HG02981 (cell line): ENCODE measurements around the gene XXYLT1.
"Not testable (repeated sequence)": the region's sequence is repeated elsewhere in the genome, so short reads cannot be mapped to it uniquely, and the experiment has no call there.

Experiments
- ATAC-seq: cut with Tn5 transposase; IDR thresholded peaks from one replicate; pipeline ENCODE4 v1.9.1; 2021; ENCODE audit warnings: mild to moderate bottlenecking, moderate library complexity; ENCODE audit not compliant: unreplicated experiment

Gene XXYLT1

GRCh38 chr3:195187609-195188425 lies 83.1 kb downstream of the XXYLT1 start:
- no peak for ATAC-seq

DNA sequence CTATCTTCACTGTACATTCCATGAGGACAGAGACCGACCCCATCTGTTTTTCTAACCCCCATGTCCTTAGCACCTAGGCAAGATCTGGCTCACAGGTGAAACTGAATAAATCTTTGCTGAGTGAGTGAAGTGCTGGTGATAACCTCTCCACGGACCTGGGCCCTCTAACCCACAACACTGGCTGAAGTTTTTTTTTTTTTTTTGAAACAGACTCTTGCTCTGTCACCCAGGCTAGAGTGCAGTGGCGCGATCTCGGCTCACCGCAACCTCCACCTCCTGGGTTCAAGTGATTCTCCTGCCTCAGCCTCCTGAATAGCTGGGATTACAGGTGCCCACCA lies 84.3 kb downstream of the XXYLT1 start:
- ATAC-seq, result not testable (repeated sequence)

GRCh38 chr3:195186041-195186709 lies 84.8 kb downstream of the XXYLT1 start:
- no peak for ATAC-seq

DNA sequence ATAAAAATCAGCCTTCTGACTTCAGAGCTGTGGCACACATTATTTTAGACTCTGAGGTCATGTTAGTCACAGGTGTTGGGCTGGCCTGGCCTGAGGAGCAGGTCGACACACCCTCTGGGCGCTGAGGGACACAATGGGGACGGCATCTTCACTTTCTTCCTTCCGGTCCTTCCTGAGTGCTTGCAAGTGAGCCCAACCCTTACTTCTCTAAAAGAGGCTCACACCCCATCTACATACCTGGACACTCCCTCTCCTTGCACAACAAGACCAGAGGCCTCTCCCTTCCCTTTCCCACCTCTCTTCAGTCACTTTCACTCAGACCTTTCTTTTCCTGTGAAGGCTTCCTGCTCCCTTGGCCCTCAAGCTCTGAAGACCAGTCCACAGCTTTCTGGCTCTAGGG lies 85.4 kb downstream of the XXYLT1 start:
- ATAC-seq, result no peak

DNA sequence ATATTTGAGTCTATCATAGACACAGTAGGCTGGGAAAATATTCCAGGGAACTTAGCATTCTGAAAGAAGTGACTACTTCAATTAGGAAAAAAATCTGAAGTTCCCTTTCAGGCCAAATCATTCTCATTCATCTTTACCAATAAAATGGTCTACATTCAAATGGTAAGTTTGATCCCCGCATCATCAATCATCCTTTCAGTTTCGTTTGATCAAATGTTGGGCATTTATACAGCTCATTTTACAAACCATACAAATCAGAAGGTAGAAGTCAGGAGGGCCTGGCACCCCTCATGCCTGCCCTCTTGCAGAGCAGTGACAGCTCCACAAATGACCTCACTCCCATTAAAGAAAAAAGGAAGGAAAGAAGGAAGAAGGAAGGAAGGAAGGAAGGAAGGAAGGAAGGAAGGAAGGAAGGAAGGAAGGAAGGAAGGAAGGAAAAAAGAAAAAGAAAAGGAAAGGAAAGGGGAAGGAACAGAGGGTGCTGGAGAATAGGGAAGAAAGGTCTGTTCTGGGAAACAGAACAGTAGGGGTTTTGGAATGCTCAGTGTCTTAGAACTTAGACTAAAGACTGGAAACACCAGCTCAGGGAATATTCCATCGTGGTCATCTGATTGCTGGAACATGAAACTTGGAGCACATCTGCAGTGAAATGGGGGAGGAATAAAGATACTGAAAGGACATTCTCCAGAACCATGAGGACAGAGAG lies 86.1 kb downstream of the XXYLT1 start:
- no peak for ATAC-seq

DNA sequence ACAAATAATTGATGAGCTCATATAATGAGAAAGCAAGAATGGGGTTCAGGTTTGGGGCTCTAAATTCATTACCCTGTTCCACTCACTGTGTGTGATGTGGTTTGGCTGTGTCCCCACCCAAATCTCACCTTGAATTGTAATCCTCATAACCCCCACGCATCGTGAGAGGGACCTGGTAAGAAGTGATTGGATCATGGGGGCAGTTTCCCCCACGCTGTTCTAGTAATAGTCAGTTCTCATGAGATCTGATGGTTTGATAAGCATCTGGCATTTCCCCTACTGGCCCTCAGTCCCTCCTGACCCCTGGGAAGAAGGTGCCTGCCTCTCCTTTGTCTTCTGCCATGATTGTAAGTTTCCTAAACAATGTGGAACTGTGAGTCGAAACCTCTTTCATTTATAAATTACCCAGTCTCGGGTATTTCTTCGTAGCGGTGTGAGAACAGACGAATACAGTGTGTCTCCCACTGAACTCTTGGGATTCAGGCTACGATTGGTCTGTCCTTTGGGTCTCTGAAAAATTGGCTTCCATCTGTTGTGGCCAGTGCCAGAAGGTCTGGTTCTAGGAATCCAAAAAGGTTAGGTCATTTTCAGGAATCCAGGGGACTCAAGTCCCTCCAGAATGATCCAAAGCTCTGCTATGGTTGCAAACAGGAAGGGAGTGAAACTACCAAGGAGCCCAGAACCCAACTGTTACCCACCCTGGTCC lies 87.7 kb downstream of the XXYLT1 start:
- ATAC-seq, result no peak

- no peak for ATAC-seq
Observed at GRCh38 chr3:195182470-195182795, 88.5 kb downstream of the XXYLT1 start.

DNA sequence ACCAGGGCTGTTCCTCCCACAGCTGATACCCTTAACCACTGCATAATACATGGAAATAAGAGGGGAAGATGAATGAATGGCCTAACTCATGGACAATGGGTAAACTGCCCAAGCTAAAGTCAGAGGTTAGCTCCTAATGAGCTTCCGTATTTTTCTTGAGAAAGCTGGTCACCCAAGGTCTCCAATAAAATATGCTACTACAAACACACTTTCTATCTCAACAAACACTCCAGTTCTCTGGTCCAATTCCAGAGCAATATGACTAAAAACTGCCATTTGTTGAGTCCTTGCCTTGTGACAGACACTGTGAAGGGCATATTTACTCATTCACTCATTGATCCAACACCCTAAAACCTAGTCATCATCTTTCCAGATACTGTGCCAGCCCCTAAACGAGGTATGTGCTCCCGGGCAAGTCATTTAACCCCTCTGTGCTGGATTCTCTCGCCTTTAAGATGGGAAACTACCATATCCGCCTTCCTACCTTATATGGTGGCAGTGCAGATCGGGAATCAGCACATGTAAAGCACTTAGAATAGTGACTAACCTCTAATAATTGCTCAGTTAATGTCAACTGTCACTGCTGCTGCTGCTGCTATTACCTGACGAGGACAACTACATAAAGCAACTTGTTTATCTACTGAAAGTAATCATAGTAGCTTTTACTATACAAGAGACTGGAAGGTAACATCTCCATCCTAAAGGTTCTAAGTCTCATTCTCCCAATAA lies 89.1 kb downstream of the XXYLT1 start:
- no peak for ATAC-seq

DNA sequence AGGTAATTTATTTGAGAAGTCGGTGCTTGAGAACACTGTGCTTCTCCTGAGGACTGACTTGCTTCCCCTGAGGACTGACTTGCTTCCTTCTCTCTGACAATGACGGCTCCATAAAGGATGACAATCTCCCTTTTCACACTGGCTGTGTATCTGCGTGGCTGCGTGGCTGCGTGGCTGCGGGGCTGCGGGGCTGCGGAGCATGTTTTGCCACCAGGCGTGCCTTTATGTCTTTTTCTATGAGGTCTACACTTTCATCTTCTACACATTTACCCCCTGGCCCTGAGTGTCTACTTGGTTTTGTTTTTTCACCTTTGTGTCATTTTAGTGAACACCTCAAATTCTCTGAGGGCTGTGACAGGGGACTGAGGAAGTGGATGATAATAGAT lies 89.9 kb downstream of the XXYLT1 start:
- no peak for ATAC-seq

DNA sequence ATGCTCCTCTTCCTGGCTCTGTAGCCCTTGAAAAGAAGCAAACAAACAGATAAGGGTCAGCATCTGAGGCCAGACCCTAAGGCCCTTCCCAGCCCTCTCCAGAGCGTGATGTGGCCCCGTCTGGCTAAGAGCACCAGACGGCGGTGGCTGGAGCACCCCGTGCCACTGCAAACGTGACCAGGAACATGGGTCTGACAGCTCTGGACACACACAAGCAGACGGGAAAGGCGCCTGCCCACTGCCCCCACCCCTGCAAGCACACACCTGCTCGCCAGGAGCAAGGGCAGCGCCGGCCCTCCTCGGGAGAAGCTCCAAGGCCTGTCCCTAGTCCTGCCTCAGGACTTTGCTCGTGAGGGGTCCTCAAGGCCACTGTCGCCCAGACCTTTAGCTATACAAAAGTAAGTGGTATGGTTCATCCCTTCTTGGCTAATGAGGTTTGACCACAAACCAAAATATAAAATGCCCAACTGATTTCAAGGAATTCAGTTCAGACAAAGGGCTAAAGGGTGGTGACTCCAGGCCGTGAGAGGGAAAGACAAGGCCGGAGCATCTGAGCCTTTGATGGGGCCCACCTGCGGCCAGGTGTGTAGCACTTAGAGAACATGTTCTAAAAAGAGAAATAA lies 90.4 kb downstream of the XXYLT1 start:
- ATAC-seq, result no peak

- no peak for ATAC-seq
Observed at GRCh38 chr3:195179776-195180489, 91.0 kb downstream of the XXYLT1 start.

GRCh38 chr3:195178124-195178910 lies 92.6 kb downstream of the XXYLT1 start:
- ATAC-seq, result no peak

DNA sequence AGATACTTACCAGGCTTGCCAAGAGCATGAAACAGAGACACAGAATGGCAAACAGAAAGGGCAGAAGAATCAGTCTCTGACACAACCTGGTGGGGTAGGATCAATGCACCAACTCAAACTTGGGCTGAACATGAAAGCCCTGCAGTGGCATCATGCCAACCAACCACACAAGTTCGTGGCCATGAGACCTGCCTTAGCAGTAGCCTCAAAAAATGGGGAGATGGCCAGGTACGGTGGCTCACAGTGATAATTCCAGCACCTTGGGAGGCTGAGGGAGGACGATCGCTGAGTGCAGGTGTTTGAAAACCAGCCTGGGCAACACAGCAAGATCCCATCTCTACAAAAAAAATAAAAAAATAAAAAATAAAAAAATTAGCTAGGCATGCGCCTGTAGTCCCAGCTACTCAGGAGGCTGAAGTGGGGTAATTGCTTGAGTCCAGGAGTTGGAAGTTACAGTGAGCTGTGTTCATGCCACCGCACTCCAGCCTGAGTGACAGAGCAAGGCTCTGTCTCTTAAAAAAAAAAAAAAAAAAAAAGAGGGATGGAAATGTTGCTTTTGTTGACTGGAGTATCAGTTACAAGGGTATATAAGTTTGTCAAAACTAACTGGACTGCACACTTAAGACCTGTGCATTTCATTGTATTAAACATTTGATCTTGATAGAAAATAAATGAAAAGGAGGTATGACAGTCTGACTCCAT lies 93.4 kb downstream of the XXYLT1 start:
- ATAC-seq, result no peak

- no peak for ATAC-seq
Observed at GRCh38 chr3:195176776-195177175, 94.2 kb downstream of the XXYLT1 start.

DNA sequence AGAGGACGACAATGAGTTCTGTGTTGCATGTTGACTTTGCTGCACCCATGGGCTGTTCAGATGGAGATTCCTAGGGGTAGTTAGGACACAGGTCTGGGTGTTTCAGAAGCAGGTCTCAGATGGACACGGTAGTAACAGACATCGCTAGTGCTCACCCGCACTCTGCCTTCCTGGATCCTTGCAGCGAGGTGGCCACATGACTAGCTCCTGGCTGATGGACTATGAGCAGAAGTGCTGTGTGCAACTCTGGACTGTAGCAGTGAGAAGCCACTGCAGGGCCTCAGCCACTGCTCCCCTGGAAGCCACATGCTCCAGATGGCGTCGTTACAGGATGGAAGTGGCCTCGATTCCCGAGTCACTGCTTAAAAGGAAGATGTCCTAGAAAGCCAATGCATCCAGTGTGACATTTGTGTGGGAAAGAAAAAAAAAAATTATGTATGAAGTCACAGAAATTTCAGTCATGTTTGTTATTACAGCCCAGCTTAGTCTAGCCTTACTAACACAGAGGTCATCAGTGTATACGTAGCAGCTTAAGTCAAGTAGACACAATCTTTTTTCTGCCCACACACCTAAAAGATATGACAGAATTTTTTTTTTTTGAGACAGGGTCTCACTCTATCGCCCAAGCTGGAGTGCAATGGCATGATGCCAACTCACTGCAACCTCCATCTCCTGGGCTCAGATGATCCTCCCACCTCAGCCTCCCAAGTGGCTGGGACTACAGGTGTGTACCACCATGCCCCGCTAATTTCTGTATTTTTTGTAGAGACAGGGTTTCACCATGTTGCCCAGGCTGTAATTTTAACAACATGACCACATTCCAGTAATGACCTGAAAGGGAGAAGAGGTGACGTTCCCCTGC lies 95.3 kb downstream of the XXYLT1 start:
- no peak for ATAC-seq

DNA sequence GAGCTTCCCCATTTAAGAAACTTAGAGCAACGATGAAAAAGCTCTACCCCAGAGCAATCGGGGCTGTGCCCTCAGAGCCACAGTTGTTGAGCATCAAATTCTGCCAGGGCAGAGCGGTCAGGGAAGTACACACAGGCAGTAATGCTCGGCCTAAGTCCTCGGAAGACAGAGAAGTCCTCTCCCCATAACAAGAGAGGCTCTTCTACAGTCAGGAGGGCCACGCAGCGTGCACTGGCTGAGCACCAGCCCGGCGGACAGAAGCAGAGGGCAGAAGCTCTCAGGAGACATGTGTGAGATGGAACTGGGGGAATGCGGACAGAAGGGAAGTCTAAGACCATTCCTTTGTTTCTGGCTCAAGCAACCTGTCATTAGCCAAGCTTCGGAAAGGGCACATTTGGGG lies 95.9 kb downstream of the XXYLT1 start:
- no peak for ATAC-seq

GRCh38 chr3:195173657-195174056 lies 97.3 kb downstream of the XXYLT1 start:
- no peak for ATAC-seq
